Measurements from ENCODE around the gene FAM47C.

- no peak for TF ChIP-seq CTCF (IDR thresholded peaks at IDR 0.05; ENCODE audit: low read length)
- no peak for TF ChIP-seq EZH2 (optimal IDR thresholded peaks at IDR 0.05; ENCODE audit: low read depth, low read length)
- no peak for TF ChIP-seq EZH2phosphoT487 (IDR thresholded peaks at IDR 0.05; ENCODE audit: low read length)
Measured at GRCh38 chrX:36961590-36961989, 46.6 kb upstream of the FAM47C start.

Measured in MM.1S (cell line).